IPS-18c (cell line): Measurements from ENCODE around the gene SIK3.
"Not testable (repeated sequence)": the region's sequence is repeated elsewhere in the genome, so short reads cannot be mapped to it uniquely, and the experiment has no call there.

Experiments
- H3K4me3 ChIP-seq: 2 replicates; pipeline ENCODE4 v1.7.0; 2013; ENCODE audit warnings: low read depth, mild to moderate bottlenecking, low read length, moderate library complexity; ENCODE audit not compliant: insufficient read depth
- H3K9me3 ChIP-seq: one replicate; pipeline ENCODE4 v1.6.1; 2013; ENCODE audit warnings: mild to moderate bottlenecking, low read length, moderate library complexity; ENCODE audit not compliant: control insufficient read depth, insufficient read depth

The SIK3 gene

DNA sequence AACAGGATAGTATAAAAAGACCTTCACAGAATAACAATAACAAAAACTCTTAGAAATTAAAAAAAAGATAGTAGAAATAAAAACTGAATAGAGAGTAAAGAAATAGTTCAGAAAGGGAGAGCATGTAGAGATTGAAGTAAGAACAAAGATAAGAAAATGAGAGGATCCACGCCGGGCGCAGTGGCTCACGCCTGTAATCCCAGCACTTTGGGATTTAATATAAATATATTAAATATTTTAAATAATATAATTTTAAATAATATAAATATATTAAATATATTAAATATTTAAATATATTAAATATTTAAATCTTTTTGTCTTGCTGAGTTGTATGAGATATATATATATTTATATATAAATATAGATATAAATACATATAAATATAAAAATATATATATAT, 286.1 kb downstream of the SIK3 start:
- peaks cover 4% of the 10 kb centered on the region for H3K9me3 ChIP-seq

DNA sequence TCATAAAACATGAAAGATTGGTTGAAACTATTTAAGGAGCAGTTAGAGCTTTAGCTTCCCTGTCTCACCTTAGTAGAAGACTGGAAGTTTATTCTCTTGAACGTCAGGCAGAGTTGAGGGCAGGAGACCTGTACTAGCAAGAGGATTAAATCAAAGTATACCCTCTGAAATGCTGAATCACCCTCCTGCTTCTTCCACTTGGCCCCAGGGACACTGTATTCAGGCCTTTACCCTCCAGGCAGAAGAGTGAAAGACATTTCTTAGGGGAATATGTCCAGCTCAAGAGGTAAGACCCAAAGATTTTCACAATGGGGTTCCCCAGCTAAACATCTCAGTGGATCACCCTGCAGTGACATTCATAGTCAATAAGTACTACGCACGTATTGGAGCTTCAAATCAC, 287.0 kb downstream of the SIK3 start:
- H3K9me3 ChIP-seq, result peaks cover 4% of the 10 kb centered on the region
- no peak overlapping the region for H3K4me3 ChIP-seq

More for the DNA sequence above, 286.1 kb downstream of the SIK3 start:
- H3K4me3 ChIP-seq, result no peak overlapping the region

GRCh38 chr11:116808262-116809175, 289.7 kb downstream of the SIK3 start:
- Histone ChIP-seq H3K4me3 (no peak overlapping the region), H3K9me3 (peaks cover 4% of the 10 kb centered on the region)

DNA sequence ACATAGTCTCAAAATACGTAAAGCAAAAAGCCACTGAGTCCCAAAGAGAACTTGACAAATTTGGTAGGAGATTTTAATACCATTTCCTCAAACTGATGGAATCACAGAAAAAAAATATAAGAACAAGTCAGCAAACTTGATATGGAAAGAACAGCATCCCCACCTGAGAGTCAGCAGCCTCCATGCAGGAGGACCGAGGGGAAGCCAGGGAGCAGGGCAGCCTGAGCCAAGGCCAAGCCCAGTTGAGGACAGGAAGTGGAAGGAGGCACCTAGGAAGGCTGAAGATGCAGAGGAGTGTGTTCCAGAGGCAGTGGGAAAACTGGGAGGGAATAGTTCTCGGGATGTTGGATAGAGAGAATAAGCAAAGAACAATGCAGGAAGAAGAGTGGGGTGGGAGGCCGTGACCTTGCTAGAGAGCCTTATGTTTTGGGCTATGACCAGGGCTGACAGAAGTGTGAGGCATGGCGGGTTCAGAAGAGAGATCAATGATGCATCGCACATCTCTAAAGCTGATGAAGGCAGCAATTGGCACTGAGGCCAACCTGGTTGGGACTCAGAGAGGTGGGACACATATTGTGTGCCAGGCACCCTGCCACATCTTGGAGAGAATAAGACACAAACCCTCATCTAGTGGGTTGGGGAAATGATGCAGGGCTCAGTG, 290.5 kb downstream of the SIK3 start:
- H3K9me3 ChIP-seq, result peaks cover 4% of the 10 kb centered on the region
- H3K4me3 ChIP-seq, result no peak overlapping the region

DNA sequence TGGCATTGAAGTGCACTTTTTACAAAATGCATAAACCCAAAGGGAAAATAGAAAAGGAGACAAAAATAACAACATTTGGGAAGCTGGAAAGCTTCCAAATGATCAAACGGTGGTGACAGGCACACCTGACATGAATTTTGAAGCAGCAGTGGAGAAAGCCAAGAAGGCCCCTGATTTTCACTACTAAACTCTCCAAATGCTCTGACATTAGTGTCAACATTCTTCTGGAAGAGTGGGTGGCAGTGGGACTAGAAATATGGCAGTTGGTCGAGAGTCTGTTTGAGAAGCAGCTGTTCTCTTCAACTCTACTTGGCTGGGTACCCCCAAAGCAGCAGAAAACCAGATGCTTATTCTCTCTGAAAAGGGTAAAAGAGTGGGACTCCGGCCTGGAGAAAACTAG, 294.2 kb downstream of the SIK3 start:
- Histone ChIP-seq H3K9me3 (peaks cover 4% of the 10 kb centered on the region), H3K4me3 (no peak overlapping the region)

GRCh38 chr11:116801662-116802061, 296.6 kb downstream of the SIK3 start:
- not testable (repeated sequence) for H3K4me3 ChIP-seq, H3K9me3 ChIP-seq

DNA sequence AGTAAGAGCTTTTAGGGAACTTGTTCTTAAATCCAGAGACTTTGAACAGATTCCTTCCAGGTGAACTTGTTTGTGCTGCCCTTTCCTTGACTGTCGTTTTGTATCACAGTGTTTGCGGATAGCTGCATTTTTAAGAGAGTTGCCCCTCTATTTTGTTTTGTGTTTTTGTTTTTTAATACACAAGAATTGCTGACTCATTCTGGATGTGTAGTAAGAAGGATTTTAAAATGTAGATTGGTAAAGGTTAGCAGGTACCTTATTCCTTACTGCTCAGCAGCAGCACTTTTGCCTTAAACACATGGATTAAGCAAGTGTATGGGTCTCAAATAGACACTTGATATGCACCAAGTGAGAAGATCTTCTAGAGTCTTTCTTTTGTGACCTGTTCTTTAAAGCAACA, 297.6 kb downstream of the SIK3 start:
- no peaks in the 10 kb centered on the region for H3K9me3 ChIP-seq
- no peak overlapping the region for H3K4me3 ChIP-seq

DNA sequence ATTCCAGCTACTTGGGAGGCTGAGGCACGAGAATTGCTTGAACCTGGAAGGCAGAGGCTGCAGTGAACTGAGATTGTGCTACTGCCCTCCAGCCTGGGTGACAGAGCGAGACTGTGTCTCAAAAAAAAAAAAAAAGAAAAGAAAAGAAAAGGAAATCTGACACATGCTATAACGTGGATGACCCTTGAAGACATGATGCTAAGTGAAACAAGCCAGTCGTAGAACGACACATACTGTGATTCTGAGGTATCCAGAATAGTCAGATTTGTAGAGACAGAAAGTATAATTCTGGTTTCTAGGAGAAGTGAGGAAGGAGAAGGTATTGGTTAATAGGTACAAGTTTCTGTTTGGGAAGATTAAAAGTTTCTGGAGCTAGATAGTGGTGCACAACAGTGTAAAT, 299.9 kb downstream of the SIK3 start:
- Histone ChIP-seq H3K4me3 (no peak overlapping the region), H3K9me3 (no peaks in the 10 kb centered on the region)

DNA sequence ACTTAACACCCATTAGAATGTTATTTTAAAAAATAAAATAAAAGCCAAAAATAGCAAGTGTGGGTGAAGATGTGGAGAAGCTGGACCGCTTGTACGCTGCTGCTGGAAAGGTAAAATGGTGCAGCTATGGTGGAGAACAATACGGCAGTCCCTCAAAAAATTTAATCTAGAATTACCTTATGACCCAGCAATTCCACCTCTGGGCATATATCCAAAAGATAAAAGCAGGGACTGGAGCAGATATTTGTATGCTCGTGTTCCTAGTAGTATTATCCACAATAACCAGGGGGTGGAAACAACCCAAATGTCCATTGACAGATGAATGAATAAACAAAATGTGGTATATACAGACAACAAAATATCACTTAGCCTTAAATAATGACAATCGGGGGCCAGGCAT, 300.4 kb downstream of the SIK3 start:
- no peak overlapping the region for H3K4me3 ChIP-seq
- no peaks in the 10 kb centered on the region for H3K9me3 ChIP-seq

DNA sequence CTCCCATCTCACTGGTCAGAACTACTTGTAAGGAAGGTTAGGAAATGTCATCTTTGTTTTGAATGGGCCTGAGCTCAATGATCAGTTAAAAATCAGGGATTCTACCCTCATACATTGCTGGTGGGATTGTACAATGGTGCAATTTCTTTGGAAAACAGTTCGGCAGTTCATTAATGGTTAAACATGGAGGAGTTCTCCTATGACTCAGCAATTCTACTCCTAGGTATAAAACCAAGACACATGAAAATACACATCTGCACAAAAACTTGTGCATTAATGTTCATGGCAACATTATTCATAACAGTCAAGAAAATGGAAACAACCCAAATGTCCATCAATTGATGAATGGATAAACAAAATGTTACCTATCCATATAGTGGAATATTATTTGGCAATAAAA, 301.7 kb downstream of the SIK3 start:
- H3K4me3 ChIP-seq, result no peak overlapping the region
- no peaks in the 10 kb centered on the region for H3K9me3 ChIP-seq

DNA sequence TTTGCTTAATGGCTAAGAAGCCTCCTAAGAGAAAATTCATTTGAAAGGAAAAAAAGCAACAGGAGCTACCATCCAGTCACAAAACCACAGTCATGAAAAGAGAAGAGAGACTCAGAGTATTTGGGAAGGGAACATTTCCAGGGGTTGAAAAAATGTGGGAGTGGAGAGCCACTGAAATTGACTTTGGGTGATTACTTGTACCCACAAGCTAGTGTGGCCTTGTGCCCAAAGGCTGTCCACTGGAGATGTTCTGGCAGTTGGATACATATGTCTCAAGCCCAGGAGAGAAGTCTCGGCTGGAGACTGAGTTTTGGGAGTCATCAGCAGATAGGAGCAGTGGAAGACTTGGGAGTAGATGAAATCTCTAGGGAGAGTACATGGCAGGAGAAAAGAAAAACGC, 303.4 kb downstream of the SIK3 start:
- H3K4me3 ChIP-seq, result no peak overlapping the region
- no peaks in the 10 kb centered on the region for H3K9me3 ChIP-seq

GRCh38 chr11:116793772-116794097, 304.5 kb downstream of the SIK3 start:
- Histone ChIP-seq H3K4me3 (no peak overlapping the region), H3K9me3 (no peaks in the 10 kb centered on the region)
